SK-N-MC (cell line): ENCODE measurements around the gene BCAS3.

Experiments
- EZH2 ChIP-seq: fragments of 200-600 bp; sonication (generic); IDR thresholded peaks from one replicate; pipeline ENCODE4 v1.6.1; 2017; ENCODE audit warnings: antibody characterized with exemption
- FOXP2 ChIP-seq: optimal IDR thresholded peaks from 2 replicates; pipeline ENCODE3; 2011; ENCODE audit warnings: mild to moderate bottlenecking, moderate library complexity; ENCODE audit not compliant: insufficient read depth; ENCODE audit errors: extremely low read length, control extremely low read depth

GRCh38 chr17:61259360-61259759 lies 581.7 kb downstream of the BCAS3 start:
- TF ChIP-seq EZH2 (no peak), FOXP2 (no peak)
